ENCODE measurements around the gene PEAR1. TPM values are rescaled to one million over a fixed set of nuclear protein-coding genes. Genes with fewer than 3 reads are reported as not detected.
A peak's percentile ranks its signal among the peaks of the same experiment; 100 is the strongest.

PEAR1 gene
- total and polyA plus RNA-seq, 2 donors (not counting 1 experiment from before 2014, with no cell fraction given), result 0.03 TPM; not detected in 1

DNA sequence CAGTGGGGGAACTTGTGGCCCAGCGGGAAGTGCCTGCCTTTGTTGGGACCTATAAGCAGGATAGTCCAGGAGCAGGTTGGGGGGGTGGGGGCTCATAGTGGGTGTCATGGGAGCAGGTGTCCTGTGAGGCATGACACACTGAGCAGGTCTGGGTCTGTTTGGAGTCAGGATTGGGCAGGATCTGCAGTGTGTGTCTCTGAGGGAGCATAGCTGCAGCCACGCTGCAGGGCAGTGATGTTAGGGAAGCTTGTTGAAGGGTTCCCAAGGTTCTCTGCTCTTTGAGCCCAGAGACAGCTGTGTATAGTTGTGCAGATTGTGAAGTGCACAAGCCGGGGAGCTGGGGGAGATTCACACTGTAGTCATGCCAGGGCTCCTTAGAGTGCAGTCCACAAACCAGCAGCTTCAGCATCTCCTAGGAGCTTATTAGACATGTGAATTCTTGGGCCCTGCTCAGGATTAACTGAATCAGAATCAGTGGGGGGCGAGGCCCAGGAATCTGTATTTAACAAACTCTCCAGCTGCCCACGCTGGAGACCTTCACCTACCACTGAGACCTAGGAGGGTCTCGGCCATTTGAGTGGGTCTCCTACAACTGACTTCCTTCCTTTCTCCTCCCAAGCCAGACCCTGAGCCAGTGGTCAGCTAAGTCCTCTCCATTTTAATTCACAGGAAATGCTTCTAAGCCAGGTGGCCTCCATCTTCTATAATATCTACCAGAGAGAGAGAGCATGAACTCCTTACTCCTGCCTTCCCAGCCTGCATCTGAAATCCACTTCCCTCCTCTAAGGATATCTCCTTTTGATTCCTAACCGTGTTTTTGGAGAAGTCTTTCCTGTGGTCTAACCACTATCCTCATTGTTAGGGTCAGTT lies 45.7 kb upstream of the PEAR1 start:
- Histone ChIP-seq H3K27ac (ENCODE audit: low read length in 2 of 2) (no peak overlapping the region), H3K4me1 (ENCODE audit: control insufficient read depth in 2 of 2, insufficient read depth in 2 of 2, low read length in 2 of 2) (peaks cover 8 to 12% of the 10 kb centered on the region in 2 donors), H3K4me3 (ENCODE audit: control extremely low read depth in 1 of 5, extremely low read depth in 1 of 5, insufficient read depth in 1 of 5, low read depth in 2 of 5, low read length in 4 of 5) (no peak overlapping the region), H3K27me3 (replicated peaks in 1 of 4; ENCODE audit: control extremely low read depth in 1 of 4, control insufficient read depth in 3 of 4, insufficient read depth in 4 of 4, low read length in 3 of 4) (peaks cover 0 to 56% (median 27%) of the 10 kb centered on the region in 4 experiments), H4K20me1 (ENCODE audit: control insufficient read depth, insufficient read depth, low read length, poor library complexity, severe bottlenecking) (no peaks in the 10 kb centered on the region), H3K79me2 (ENCODE audit: control insufficient read depth, insufficient read depth, low read length) (no peaks in the 10 kb centered on the region), H3K36me3 (replicated peaks in 1 of 2; ENCODE audit: control extremely low read depth in 1 of 2, control insufficient read depth in 1 of 2, extremely low read depth in 1 of 2, insufficient read depth in 2 of 2, low read length in 1 of 2) (no peaks in the 10 kb centered on the region), H2AFZ (ENCODE audit: insufficient read depth, low read depth, low read length, poor library complexity, severe bottlenecking) (no peak overlapping the region), H3K9ac (ENCODE audit: low read length) (no peak overlapping the region), H3K9me3 (ENCODE audit: control extremely low read depth in 1 of 3, control insufficient read depth in 2 of 3, insufficient read depth in 1 of 3, low read length in 2 of 3) (peaks cover 0 to 9% (median 0%) of the 10 kb centered on the region in 3 donors), H3K4me2 (replicated peaks; ENCODE audit: low read depth, low read length, poor library complexity, severe bottlenecking) (peak overlapping the region; percentile 46)
- Mint-ChIP-seq H3K4me3 (no peak overlapping the region), H3K9me3 (ENCODE audit: insufficient read depth) (no peaks in the 10 kb centered on the region), H3K4me1 (peaks cover 17% of the 10 kb centered on the region), H3K27me3 (peaks cover 70% of the 10 kb centered on the region), H3K27ac (no peak overlapping the region)
- CTCF ChIA-PET, result interaction anchor here (1.5 to 1.9 kb wide), 2 partner anchors 9 to 50 kb away, joined by 4 to 7 read pairs; no protein-coding TSS in a partner anchor
- intact Hi-C loops (cut with micrococcal nuclease), result no loop called here
- ATAC-seq (ENCODE audit: low read depth) (no peak), DNase-seq (no peak)
- TF ChIP-seq, protein P1, sequence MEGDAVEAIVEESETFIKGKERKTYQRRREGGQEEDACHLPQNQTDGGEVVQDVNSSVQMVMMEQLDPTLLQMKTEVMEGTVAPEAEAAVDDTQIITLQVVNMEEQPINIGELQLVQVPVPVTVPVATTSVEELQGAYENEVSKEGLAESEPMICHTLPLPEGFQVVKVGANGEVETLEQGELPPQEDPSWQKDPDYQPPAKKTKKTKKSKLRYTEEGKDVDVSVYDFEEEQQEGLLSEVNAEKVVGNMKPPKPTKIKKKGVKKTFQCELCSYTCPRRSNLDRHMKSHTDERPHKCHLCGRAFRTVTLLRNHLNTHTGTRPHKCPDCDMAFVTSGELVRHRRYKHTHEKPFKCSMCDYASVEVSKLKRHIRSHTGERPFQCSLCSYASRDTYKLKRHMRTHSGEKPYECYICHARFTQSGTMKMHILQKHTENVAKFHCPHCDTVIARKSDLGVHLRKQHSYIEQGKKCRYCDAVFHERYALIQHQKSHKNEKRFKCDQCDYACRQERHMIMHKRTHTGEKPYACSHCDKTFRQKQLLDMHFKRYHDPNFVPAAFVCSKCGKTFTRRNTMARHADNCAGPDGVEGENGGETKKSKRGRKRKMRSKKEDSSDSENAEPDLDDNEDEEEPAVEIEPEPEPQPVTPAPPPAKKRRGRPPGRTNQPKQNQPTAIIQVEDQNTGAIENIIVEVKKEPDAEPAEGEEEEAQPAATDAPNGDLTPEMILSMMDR (IDR thresholded peaks at IDR 0.05), result no peak
- TF ChIP-seq EZH2 (IDR thresholded peaks at IDR 0.05; ENCODE audit: borderline replicate concordance, insufficient read depth, low read depth, low read length, poor library complexity, severe bottlenecking), result no peak
- 81% methylated on average over 6 of the region's 7 CpGs for WGBS (ENCODE audit: insufficient coverage)
- POLR2A ChIA-PET, result no interaction called here

Measured in B cell (primary cell).